GM23338 (cell line): ENCODE data around the gene SPI1. TPM values are rescaled to one million over a fixed set of nuclear protein-coding genes. Genes with fewer than 3 reads are reported as not detected.

Experiments used
- ATAC-seq: fragments of 200-7000 bp; cut with Tn5 transposase; 3 replicates; pipeline ENCODE4 v1.9.1; 2020
- DNase-seq: peaks from one replicate; pipeline ENCODE4 v3.0.0-alpha.2; 2015; ENCODE audit warnings: low spot score
- H2AFZ ChIP-seq: fragments of 200-600 bp; sonication (generic); 2 replicates; pipeline ENCODE4 v1.8.0; 2016; ENCODE audit warnings: antibody characterized with exemption, mild to moderate bottlenecking, moderate library complexity
- H3F3A ChIP-seq: fragments of 200-600 bp; sonication (generic); replicated peaks from 2 replicates; pipeline ENCODE4 v1.8.0; 2017; ENCODE audit warnings: antibody characterized with exemption, mixed run types, low read depth
- H3K27ac ChIP-seq: fragments of 200-600 bp; sonication (generic); 2 replicates; pipeline ENCODE4 v1.6.1; 2016; ENCODE audit warnings: low read depth
- H3K27me3 ChIP-seq: fragments of 200-600 bp; sonication (generic); 2 replicates; pipeline ENCODE4 v1.8.0; 2016; ENCODE audit warnings: mild to moderate bottlenecking, mixed run types, moderate library complexity; ENCODE audit not compliant: insufficient read depth
- H3K36me3 ChIP-seq: fragments of 200-600 bp; sonication (generic); 2 replicates; pipeline ENCODE4 v1.8.0; 2016; ENCODE audit warnings: mild to moderate bottlenecking; ENCODE audit not compliant: insufficient read depth
- H3K4me1 ChIP-seq: fragments of 200-600 bp; sonication (generic); 2 replicates; pipeline ENCODE4 v1.8.0; 2016; ENCODE audit warnings: mild to moderate bottlenecking, moderate library complexity; ENCODE audit not compliant: insufficient read depth
- H3K4me2 ChIP-seq: fragments of 200-600 bp; sonication (generic); 2 replicates; pipeline ENCODE4 v1.7.1; 2017; ENCODE audit warnings: mixed run types
- H3K4me3 ChIP-seq: fragments of 200-600 bp; sonication (generic); 2 replicates; pipeline ENCODE4 v1.6.1; 2016; ENCODE audit warnings: mixed run types
- H3K79me2 ChIP-seq: fragments of 200-600 bp; sonication (generic); replicated peaks from 2 replicates; pipeline ENCODE4 v1.8.0; 2017; ENCODE audit warnings: mild to moderate bottlenecking; ENCODE audit not compliant: insufficient read depth
- H3K9me2 ChIP-seq: fragments of 200-600 bp; sonication (generic); 2 replicates; pipeline ENCODE4 v1.8.0; 2017; ENCODE audit not compliant: insufficient read depth
- H4K20me1 ChIP-seq: fragments of 200-600 bp; sonication (generic); replicated peaks from 2 replicates; pipeline ENCODE4 v1.8.0; 2017; ENCODE audit warnings: mild to moderate bottlenecking; ENCODE audit not compliant: insufficient read depth
- H3K27ac Mint-ChIP-seq: 2 replicates; pipeline ENCODE4 v1.8.0; 2020; ENCODE audit warnings: inconsistent platforms, mild to moderate bottlenecking, moderate library complexity, mixed read lengths
- H3K27me3 Mint-ChIP-seq: 3 replicates; pipeline ENCODE4 v1.8.0; 2022; ENCODE audit warnings: low read depth, mild to moderate bottlenecking, moderate library complexity, mixed read lengths, inconsistent platforms; ENCODE audit not compliant: insufficient read depth, poor library complexity
- H3K36me3 Mint-ChIP-seq: 3 replicates; pipeline ENCODE4 v1.8.0; 2021; ENCODE audit warnings: low read depth, mild to moderate bottlenecking, inconsistent platforms, moderate library complexity, mixed read lengths
- H3K4me1 Mint-ChIP-seq: 3 replicates; pipeline ENCODE4 v1.8.0; 2020; ENCODE audit warnings: mild to moderate bottlenecking, inconsistent platforms, mixed read lengths
- H3K4me3 Mint-ChIP-seq: 3 replicates; pipeline ENCODE4 v1.8.0; 2021; ENCODE audit warnings: moderate library complexity, mild to moderate bottlenecking, inconsistent platforms, mixed read lengths
- H3K9me3 Mint-ChIP-seq: 3 replicates; pipeline ENCODE4 v1.8.0; 2020; ENCODE audit warnings: moderate library complexity, mild to moderate bottlenecking, inconsistent platforms, mixed read lengths
- CREB1 ChIP-seq: fragments of 250-450 bp; sonication (Bioruptor Pico); IDR thresholded peaks from 2 replicates; pipeline ENCODE4 v1.5.0; 2020; ENCODE audit warnings: low read depth, mild to moderate bottlenecking, moderate library complexity
- CTCF ChIP-seq, 2 experiments: fragments of 200-600 bp in 1 of 2; sonication (generic) in 1 of 2; conservative IDR thresholded peaks; 2 replicates each; pipeline versions ENCODE4 v1.5.1 to v1.6.1; 2016 to 2017; ENCODE audit warnings: antibody characterized with exemption in 2 of 2, low read depth in 2 of 2, mild to moderate bottlenecking in 2 of 2, moderate library complexity in 1 of 2
- ETS1 ChIP-seq: IDR thresholded peaks from 2 replicates; pipeline ENCODE4 v1.6.1; 2016; ENCODE audit warnings: antibody characterized with exemption
- EZH2 ChIP-seq: fragments of 200-600 bp; sonication (generic); IDR thresholded peaks from one replicate; pipeline ENCODE4 v1.8.0; 2017; ENCODE audit warnings: antibody characterized with exemption, mild to moderate bottlenecking, low read depth; ENCODE audit not compliant: unreplicated experiment
- EZH2phosphoT487 ChIP-seq: fragments of 200-600 bp; sonication (generic); IDR thresholded peaks from one replicate; pipeline ENCODE4 v1.8.1; 2018; ENCODE audit warnings: antibody characterized with exemption; ENCODE audit not compliant: unreplicated experiment
- JUNB ChIP-seq: IDR thresholded peaks from one replicate; pipeline ENCODE4 v1.6.1; 2016; ENCODE audit warnings: antibody characterized with exemption; ENCODE audit not compliant: unreplicated experiment
- NANOG ChIP-seq: IDR thresholded peaks from 2 replicates; pipeline ENCODE4 v1.6.1; 2016; ENCODE audit warnings: antibody characterized with exemption, borderline replicate concordance
- POLR2AphosphoS5 ChIP-seq: IDR thresholded peaks from 2 replicates; pipeline ENCODE4 v1.6.1; 2016; ENCODE audit warnings: antibody characterized with exemption, low read depth
- REST ChIP-seq: IDR thresholded peaks from one replicate; pipeline ENCODE4 v1.6.1; 2018; ENCODE audit warnings: antibody characterized with exemption; ENCODE audit not compliant: unreplicated experiment
- STAT1 ChIP-seq: IDR thresholded peaks from one replicate; pipeline ENCODE4 v1.6.1; 2016; ENCODE audit warnings: antibody characterized with exemption; ENCODE audit not compliant: unreplicated experiment
- ZNF114 ChIP-seq: fragments of 250-450 bp; sonication (Bioruptor Pico); IDR thresholded peaks from 2 replicates; pipeline ENCODE4 v1.5.0; 2020; ENCODE audit warnings: mild to moderate bottlenecking, moderate library complexity
- ZNF331 ChIP-seq: fragments of 250-450 bp; sonication (Bioruptor Pico); IDR thresholded peaks from 2 replicates; pipeline ENCODE4 v1.5.0; 2020; ENCODE audit warnings: low read depth, mild to moderate bottlenecking, moderate library complexity
- ZNF462 ChIP-seq: fragments of 250-450 bp; sonication (Bioruptor Pico); IDR thresholded peaks from 2 replicates; pipeline ENCODE4 v1.5.0; 2020; ENCODE audit warnings: mild to moderate bottlenecking, moderate library complexity
- polyA plus RNA-seq: library from polyadenylated mRNA; unstranded; fragments of >200 nt; fragmentation: Nextera tagmentation; extraction: Ambion mirVana; gene quantifications from 2 replicates; pipeline ENCODE4 v1.2.1, GENCODE V29; 2016
- total RNA-seq: library from RNA; depleted of rRNA; stranded (reverse); fragments of >200 nt; shearing (Covaris generic); gene quantifications from 2 replicates; pipeline ENCODE4 v1.2.3, GENCODE V29; 2014

Gene SPI1
- total and polyA plus RNA-seq, 2 experiments from 2014 or later = 0.23 TPM; not detected in 1

GRCh38 chr11:47390422-47390760, 12.0 kb upstream of the SPI1 start:
- ATAC-seq (no peak), DNase-seq (no peak)
- no peak overlapping the region for H3K4me2 ChIP-seq
- H4K20me1 ChIP-seq = no peaks in the 10 kb centered on the region
- H3F3A ChIP-seq = no peaks in the 10 kb centered on the region
- no peak overlapping the region for H3K4me3 ChIP-seq
- no peaks in the 10 kb centered on the region for H3K9me3 Mint-ChIP-seq
- H3K4me1 Mint-ChIP-seq = peaks cover 2% of the 10 kb centered on the region; the same call in 2 of the 3 replicates
- H3K36me3 Mint-ChIP-seq = no peaks in the 10 kb centered on the region
- no peaks in the 10 kb centered on the region for H3K9me2 ChIP-seq
- H3K27me3 ChIP-seq = no peaks in the 10 kb centered on the region
- H3K4me3 Mint-ChIP-seq = no peak overlapping the region
- no peak overlapping the region for H3K27ac Mint-ChIP-seq
- no peak overlapping the region for H2AFZ ChIP-seq
- H3K4me1 ChIP-seq = no peaks in the 10 kb centered on the region
- H3K27ac ChIP-seq = no peak overlapping the region
- TF ChIP-seq ZNF331 = no peak
- TF ChIP-seq STAT1 = no peak
- TF ChIP-seq NANOG = no peak
- no peak for TF ChIP-seq ZNF462
- no peak for TF ChIP-seq ETS1
- TF ChIP-seq ZNF114 (CRISPR knock-in tag) = no peak
- no peak for TF ChIP-seq EZH2phosphoT487
- no peak for TF ChIP-seq REST
- TF ChIP-seq POLR2AphosphoS5 = no peak
- TF ChIP-seq CTCF (conservative IDR thresholded peaks at IDR 0.05; ENCODE audit: low read depth in 2 of 2) = no peak
- no peak for TF ChIP-seq JUNB
- no peak for TF ChIP-seq EZH2
- TF ChIP-seq CREB1 (CRISPR knock-in tag) = no peak
- H3K27me3 Mint-ChIP-seq = peaks cover 3% of the 10 kb centered on the region
- no peaks in the 10 kb centered on the region for H3K36me3 ChIP-seq
- no peaks in the 10 kb centered on the region for H3K79me2 ChIP-seq
